HL-60 (cell line): ENCODE data around the gene AFF3.

Experiments
- DNase-seq, 2 experiments: peaks; one replicate each; pipeline ENCODE4 v3.0.0-alpha.2; 2010 to 2020; ENCODE audit warnings: low read depth in 1 of 2, low spot score in 1 of 2
- H3K27ac ChIP-seq: fragments of 250-450 bp; sonication (Bioruptor Pico); replicated peaks from 2 replicates; pipeline ENCODE4 v1.5.1; 2020; ENCODE audit warnings: mild to moderate bottlenecking, moderate library complexity
- H3K27me3 ChIP-seq: fragments of 250-450 bp; sonication (Bioruptor Pico); 2 replicates; pipeline ENCODE4 v1.5.1; 2021; ENCODE audit warnings: mild to moderate bottlenecking, moderate library complexity; ENCODE audit not compliant: insufficient read depth, poor library complexity, severe bottlenecking
- H3K4me3 ChIP-seq: replicated peaks from 2 replicates; pipeline ENCODE4 v1.5.1; 2011; ENCODE audit warnings: mild to moderate bottlenecking, control low read depth, low read length; ENCODE audit not compliant: insufficient read depth
- CTCF ChIP-seq: IDR thresholded peaks from one replicate; pipeline ENCODE4 v1.5.1; 2011; ENCODE audit warnings: low read length, control low read depth, inconsistent platforms; ENCODE audit not compliant: insufficient read depth
- GABPA ChIP-seq: IDR thresholded peaks from 2 replicates; pipeline ENCODE4 v1.6.1; 2012; ENCODE audit warnings: low read depth
- POLR2AphosphoS5 ChIP-seq: IDR thresholded peaks from 2 replicates; pipeline ENCODE4 v1.6.1; 2012; ENCODE audit warnings: low read depth
- REST ChIP-seq: IDR thresholded peaks from 2 replicates; pipeline ENCODE4 v1.6.1; 2012; ENCODE audit warnings: low read depth; ENCODE audit not compliant: insufficient replicate concordance
- SPI1 ChIP-seq: IDR thresholded peaks from 2 replicates; pipeline ENCODE4 v1.6.1; 2012; ENCODE audit warnings: low read depth, mild to moderate bottlenecking, borderline replicate concordance

Gene AFF3

GRCh38 chr2:99688699-99689098 is 453.7 kb downstream of the AFF3 start:
- Histone ChIP-seq H3K27ac (no peak overlapping the region), H3K27me3 (no peaks in the 10 kb centered on the region), H3K4me3 (no peak overlapping the region)
- no peak for DNase-seq
- TF ChIP-seq REST (no peak), CTCF (no peak), GABPA (no peak), SPI1 (no peak), POLR2AphosphoS5 (no peak)

- Histone ChIP-seq H3K27me3 (no peaks in the 10 kb centered on the region), H3K27ac (no peak overlapping the region), H3K4me3 (no peak overlapping the region)
- DNase-seq = no peak
- TF ChIP-seq SPI1 (no peak), POLR2AphosphoS5 (no peak), GABPA (no peak), CTCF (no peak), REST (no peak)
Observed at GRCh38 chr2:99682275-99683060, 459.9 kb downstream of the AFF3 start.

- TF ChIP-seq POLR2AphosphoS5 = no peak
- no peak for TF ChIP-seq CTCF
- no peak for TF ChIP-seq SPI1
- no peak for TF ChIP-seq REST
- TF ChIP-seq GABPA = no peak
- H3K4me3 ChIP-seq = no peak overlapping the region
- no peak overlapping the region for H3K27ac ChIP-seq
- no peak for DNase-seq
- H3K27me3 ChIP-seq = no peaks in the 10 kb centered on the region
Observed at GRCh38 chr2:99680946-99681345, 461.4 kb downstream of the AFF3 start.
